Measurements from ENCODE around the gene GORAB. TPM values are rescaled to one million over a fixed set of nuclear protein-coding genes. Genes with fewer than 3 reads are reported as not detected.

Gene GORAB
- polyA plus RNA-seq, 1 experiment, result 7.6 TPM

- Histone ChIP-seq H3K4me3 (ENCODE audit: low read depth, low read length) (no peak overlapping the region), H3K36me3 (ENCODE audit: control insufficient read depth, insufficient read depth, low read length) (no peaks in the 10 kb centered on the region), H3K27me3 (ENCODE audit: control insufficient read depth, insufficient read depth, low read length) (no peaks in the 10 kb centered on the region)
- no peak for DNase-seq (ENCODE audit: low read depth)
- ChIA-PET CTCF (no interaction called here), POLR2A (no interaction called here)
- no peak for TF ChIP-seq CTCF (IDR thresholded peaks at IDR 0.05; ENCODE audit: insufficient read depth, low read depth, low read length)
Observed at GRCh38 chr1:170568197-170568596, 36.2 kb downstream of the GORAB start.

- CTCF ChIA-PET, result interaction anchor here (0.6 to 0.9 kb wide), 2 partner anchors 14 to 129 kb away, joined by 3 to 4 read pairs; no protein-coding TSS in a partner anchor
- TF ChIP-seq CTCF (IDR thresholded peaks at IDR 0.05; ENCODE audit: insufficient read depth, low read depth, low read length), result no peak
- Histone ChIP-seq H3K4me3 (ENCODE audit: low read depth, low read length) (no peak overlapping the region), H3K36me3 (ENCODE audit: control insufficient read depth, insufficient read depth, low read length) (no peaks in the 10 kb centered on the region), H3K27me3 (ENCODE audit: control insufficient read depth, insufficient read depth, low read length) (no peaks in the 10 kb centered on the region)
- POLR2A ChIA-PET, result no interaction called here
- DNase-seq (ENCODE audit: low read depth), result no peak
Observed at GRCh38 chr1:170576980-170577379, 45.0 kb downstream of the GORAB start.

GRCh38 chr1:170578359-170578758 is 46.4 kb downstream of the GORAB start:
- no peak overlapping the region for H3K4me3 ChIP-seq (ENCODE audit: low read depth, low read length)
- CTCF ChIA-PET, result no interaction called here
- POLR2A ChIA-PET, result no interaction called here
- DNase-seq (ENCODE audit: low read depth), result no peak
- no peak for TF ChIP-seq CTCF (IDR thresholded peaks at IDR 0.05; ENCODE audit: insufficient read depth, low read depth, low read length)
- H3K27me3 ChIP-seq (ENCODE audit: control insufficient read depth, insufficient read depth, low read length), result no peaks in the 10 kb centered on the region
- no peaks in the 10 kb centered on the region for H3K36me3 ChIP-seq (ENCODE audit: control insufficient read depth, insufficient read depth, low read length)

- DNase-seq (ENCODE audit: low read depth), result no peak
- ChIA-PET POLR2A (no interaction called here), CTCF (no interaction called here)
- H3K4me3 ChIP-seq (ENCODE audit: low read depth, low read length), result no peak overlapping the region
- TF ChIP-seq CTCF (IDR thresholded peaks at IDR 0.05; ENCODE audit: insufficient read depth, low read depth, low read length), result no peak
- no peaks in the 10 kb centered on the region for H3K27me3 ChIP-seq (ENCODE audit: control insufficient read depth, insufficient read depth, low read length)
- no peaks in the 10 kb centered on the region for H3K36me3 ChIP-seq (ENCODE audit: control insufficient read depth, insufficient read depth, low read length)
Observed at GRCh38 chr1:170580636-170581440, 48.9 kb downstream of the GORAB start.

GRCh38 chr1:170583186-170583585 is 51.2 kb downstream of the GORAB start:
- ChIA-PET CTCF (interaction anchor here (0.7 to 1.0 kb wide), 2 partner anchors 10 to 35 kb away, joined by 3 read pairs; no protein-coding TSS in a partner anchor), POLR2A (no interaction called here)
- Histone ChIP-seq H3K4me3 (ENCODE audit: low read depth, low read length) (no peak overlapping the region), H3K27me3 (ENCODE audit: control insufficient read depth, insufficient read depth, low read length) (no peaks in the 10 kb centered on the region), H3K36me3 (ENCODE audit: control insufficient read depth, insufficient read depth, low read length) (no peaks in the 10 kb centered on the region)
- no peak for DNase-seq (ENCODE audit: low read depth)
- no peak for TF ChIP-seq CTCF (IDR thresholded peaks at IDR 0.05; ENCODE audit: insufficient read depth, low read depth, low read length)

Data from BJ (cell line).